Lung (tissue), 12 donors: ENCODE results near the gene COL15A1. TPM values are rescaled to one million over a fixed set of nuclear protein-coding genes. Genes with fewer than 3 reads are reported as not detected.

Source experiments
- ATAC-seq: fragments of 200-7000 bp; cut with Tn5 transposase; one replicate; pipeline ENCODE4 v1.9.1; 2020; ENCODE audit warnings: moderate number of reproducible peaks; ENCODE audit not compliant: insufficient read depth, low FRiP score
- DNase-seq, 3 donors: peaks; one replicate each; pipeline ENCODE4 v3.0.0-alpha.2; 2013 to 2017
- H3K27ac ChIP-seq, 2 donors: one replicate each; pipeline ENCODE4 v1.5.1; 2013; ENCODE audit warnings: mild to moderate bottlenecking in 2 of 2, moderate library complexity in 2 of 2, control low read depth in 1 of 2, inconsistent platforms in 1 of 2, low read depth in 1 of 2, low read length in 1 of 2
- H3K27me3 ChIP-seq, 3 donors: one replicate each; pipeline ENCODE4 v1.5.1; 2013; ENCODE audit warnings: low read length in 2 of 3; ENCODE audit not compliant: control insufficient read depth in 3 of 3, insufficient read depth in 3 of 3
- H3K36me3 ChIP-seq, 4 donors: one replicate each; pipeline ENCODE4 v1.5.1; 2013; ENCODE audit warnings: low read length in 4 of 4, mild to moderate bottlenecking in 1 of 4, moderate library complexity in 1 of 4; ENCODE audit not compliant: control insufficient read depth in 4 of 4, insufficient read depth in 4 of 4
- H3K4me1 ChIP-seq, 5 donors: one replicate each; pipeline ENCODE4 v1.5.1; 2013; ENCODE audit warnings: low read length in 5 of 5, mild to moderate bottlenecking in 2 of 5, moderate library complexity in 1 of 5; ENCODE audit not compliant: control insufficient read depth in 5 of 5, insufficient read depth in 5 of 5
- H3K4me3 ChIP-seq: one replicate; pipeline ENCODE4 v1.5.1; 2013; ENCODE audit warnings: mild to moderate bottlenecking, control low read depth, moderate library complexity
- H3K9ac ChIP-seq, 2 donors: one replicate each; pipeline ENCODE4 v1.5.1; 2013; ENCODE audit warnings: low read length in 2 of 2, control low read depth in 1 of 2; ENCODE audit not compliant: insufficient read depth in 1 of 2
- H3K9me3 ChIP-seq, 4 donors: one replicate each; pipeline ENCODE4 v1.5.1; 2013; ENCODE audit warnings: low read length in 3 of 4, mild to moderate bottlenecking in 1 of 4, moderate library complexity in 1 of 4; ENCODE audit not compliant: control insufficient read depth in 4 of 4, insufficient read depth in 3 of 4
- CTCF ChIP-seq: IDR thresholded peaks from 2 replicates; pipeline ENCODE4 v1.5.1; 2012; ENCODE audit warnings: mild to moderate bottlenecking; ENCODE audit errors: control extremely low read depth, extremely low read depth
- WGBS, 2 donors: extraction: QIAGEN DNeasy Blood & Tissue Kit; methylation state at CpG; one replicate each; pipeline ENCODE4 v1.1.7; 2013; 5-methylcytosine and 5-hydroxymethylcytosine counted together
- polyA plus RNA-seq, 2 donors: library from polyadenylated mRNA; stranded (reverse); fragments of 200-250 nt; gene quantifications; one replicate each; pipeline ENCODE4 v1.2.1, GENCODE V29; 2013
- total RNA-seq, 2 donors: library from RNA; depleted of rRNA in 1 of 2; stranded (reverse); fragments of >200 nt in 1 of 2; gene quantifications; one replicate each; pipeline ENCODE4 v1.2.1, GENCODE V29; 2014 to 2021
- donor health status: control.
- donor health status: control.
- donor health status: Bipolar disorder and iron deficiency.
- donor health status: healthy.
- donor health status: DM: yes; HTN: yes; CAD: no.

The COL15A1 gene
- total and polyA plus RNA-seq, 4 donors, result 2.9 to 40.5 (median 8.5) TPM

DNA sequence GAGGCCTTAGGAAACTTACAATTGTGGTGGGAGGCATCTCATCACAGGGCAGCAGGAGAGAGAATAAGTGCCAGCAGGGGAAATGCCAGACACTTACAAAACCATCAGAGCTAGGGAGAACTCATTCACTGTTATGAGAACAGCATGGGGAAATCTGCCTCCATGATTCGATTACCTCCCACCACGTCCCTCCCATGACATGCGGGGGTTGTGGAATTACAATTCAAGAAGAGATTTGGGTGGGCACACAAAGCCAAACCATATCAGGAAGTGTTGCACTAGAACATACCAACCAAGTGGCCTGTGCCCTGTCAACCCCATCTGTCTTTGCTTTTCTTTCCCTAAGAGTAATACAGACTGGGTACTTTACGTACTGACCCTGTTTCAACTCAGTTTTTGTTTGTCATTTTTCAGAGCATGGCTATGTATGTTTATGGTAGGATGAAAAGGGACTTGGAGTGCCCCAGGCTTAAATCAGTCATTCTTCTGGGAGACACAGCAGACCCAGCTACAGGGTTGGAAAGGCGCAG, 102.9 kb downstream of the COL15A1 start:
- Histone ChIP-seq H3K27me3 (no peaks in the 10 kb centered on the region), H3K4me3 (no peak overlapping the region), H3K4me1 (peaks cover 0 to 10% (median 4%) of the 10 kb centered on the region in 5 donors), H3K9me3 (peaks cover 0 to 6% (median 0%) of the 10 kb centered on the region in 4 donors), H3K9ac (no peak overlapping the region), H3K36me3 (peaks cover 0 to 2% (median 0%) of the 10 kb centered on the region in 4 donors), H3K27ac (no peak overlapping the region)
- 89 to 91% methylated on average over 5 of the region's 5 CpGs for WGBS, 2 donors
- DNase-seq (no peak), ATAC-seq (no peak)
- TF ChIP-seq CTCF, result no peak

GRCh38 chr9:99049228-99049627, 105.5 kb downstream of the COL15A1 start:
- H3K27ac ChIP-seq, result no peak overlapping the region
- no peak for ATAC-seq
- no peaks in the 10 kb centered on the region for H3K27me3 ChIP-seq
- H3K9ac ChIP-seq, result no peak overlapping the region
- TF ChIP-seq CTCF, result no peak
- DNase-seq, result no peak
- H3K36me3 ChIP-seq, result peaks cover 0 to 2% (median 0%) of the 10 kb centered on the region in 4 donors
- peaks cover 0 to 19% (median 4%) of the 10 kb centered on the region in 5 donors for H3K4me1 ChIP-seq
- H3K9me3 ChIP-seq, result peaks cover 0 to 4% (median 0%) of the 10 kb centered on the region in 4 donors
- no peak overlapping the region for H3K4me3 ChIP-seq
- WGBS, 2 donors, result 86 to 93% methylated on average over 1 of the region's 1 CpG

- Histone ChIP-seq H3K9me3 (no peaks in the 10 kb centered on the region), H3K27me3 (no peaks in the 10 kb centered on the region), H3K9ac (no peak overlapping the region), H3K27ac (no peak overlapping the region), H3K4me1 (peaks cover 0 to 19% (median 4%) of the 10 kb centered on the region in 5 donors), H3K4me3 (no peak overlapping the region), H3K36me3 (peaks cover 0 to 2% (median 0%) of the 10 kb centered on the region in 4 donors)
- DNase-seq (no peak), ATAC-seq (no peak)
- TF ChIP-seq CTCF, result no peak
- 77 to 80% methylated on average over 4 of the region's 4 CpGs for WGBS, 2 donors
Observed at GRCh38 chr9:99049641-99050040, 105.9 kb downstream of the COL15A1 start.
